HG03280 (cell line): Measurements from ENCODE around the gene FGFR3.

Source experiments
- ATAC-seq: cut with Tn5 transposase; IDR thresholded peaks from one replicate; pipeline ENCODE4 v1.9.1; 2021; ENCODE audit warnings: mild to moderate bottlenecking, moderate library complexity; ENCODE audit not compliant: unreplicated experiment

FGFR3 gene

DNA sequence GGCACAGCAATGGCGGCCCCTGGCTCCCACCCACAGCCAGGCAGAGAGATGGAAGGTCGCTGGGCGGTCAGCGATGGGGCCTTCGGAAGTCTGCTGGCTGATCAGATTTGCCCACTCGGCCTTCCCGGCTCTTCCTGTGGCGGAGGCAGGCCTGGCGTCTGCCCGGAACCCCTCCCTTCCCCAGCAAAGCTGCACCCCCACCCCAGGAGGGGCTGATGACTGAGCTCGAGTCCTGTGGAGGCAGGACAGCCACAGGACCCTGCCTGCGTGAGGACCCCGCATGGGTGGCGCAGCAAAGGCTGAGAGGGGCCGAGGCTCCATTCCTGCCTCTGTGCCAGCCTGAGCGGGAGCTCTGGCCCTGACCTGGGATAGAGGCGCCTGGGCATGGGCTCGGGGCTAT lies 37.0 kb upstream of the FGFR3 start:
- ATAC-seq: no peak

DNA sequence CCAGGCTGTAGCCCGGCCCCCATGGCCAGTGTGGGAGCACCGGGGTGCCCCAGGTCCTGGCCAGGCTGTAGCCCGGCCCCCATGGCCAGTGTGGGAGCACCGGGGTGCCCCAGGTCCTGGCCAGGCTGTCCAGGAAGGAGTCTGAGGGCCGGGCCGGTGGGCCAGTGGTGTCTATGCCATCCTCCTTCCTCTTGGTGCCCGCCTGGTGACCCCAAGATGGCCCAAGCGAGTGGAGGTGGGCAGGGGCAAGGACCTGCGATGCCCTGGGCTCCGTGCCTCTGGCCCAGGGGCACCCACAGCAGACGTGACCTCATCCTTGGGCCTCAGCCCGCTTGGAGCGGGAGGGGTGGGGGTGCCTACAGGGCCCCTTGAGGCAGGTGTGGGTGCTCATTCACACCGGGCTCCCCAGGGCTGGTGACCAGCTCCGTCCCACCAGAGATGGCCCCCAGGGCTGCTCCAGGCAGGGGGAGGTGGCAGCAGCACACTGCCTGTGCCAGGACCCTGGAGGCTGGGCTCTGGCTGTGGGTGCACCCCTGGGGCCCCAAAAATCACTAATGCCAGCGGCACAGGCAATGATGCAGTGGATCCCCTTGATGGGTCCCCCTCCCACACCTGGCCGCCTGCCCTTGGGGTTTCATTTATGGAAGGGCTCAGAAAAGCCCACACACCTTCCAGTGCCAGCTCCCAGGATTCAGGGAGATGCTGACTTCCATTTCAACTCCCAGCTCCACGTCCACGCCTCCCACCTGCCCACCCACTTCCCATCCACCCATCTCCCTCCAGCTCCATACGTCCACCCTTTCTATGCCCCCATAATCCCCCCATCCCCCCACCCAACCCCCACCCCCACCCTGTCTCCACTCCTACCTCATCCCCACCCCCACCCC lies 36.0 kb upstream of the FGFR3 start:
- no peak for ATAC-seq

DNA sequence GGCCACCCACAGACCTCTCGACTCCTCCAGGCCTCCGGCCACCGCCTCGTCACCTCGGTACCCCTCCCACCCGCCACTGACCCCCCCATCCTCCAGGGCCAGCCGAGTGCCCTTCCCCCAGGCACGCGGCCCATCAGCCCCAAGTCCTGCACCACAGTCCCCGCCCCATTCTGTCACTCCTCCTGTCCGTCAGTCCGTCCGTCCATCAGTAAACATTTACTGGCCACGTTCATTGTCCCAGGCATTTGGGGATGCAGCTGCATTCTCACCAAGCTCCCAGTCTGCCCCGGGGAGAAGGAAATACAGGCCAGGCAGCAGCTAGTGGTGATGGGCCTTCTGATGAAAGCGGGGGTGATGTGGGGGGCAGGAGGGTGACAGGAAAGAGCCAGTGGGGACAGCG lies 35.3 kb upstream of the FGFR3 start:
- no peak for ATAC-seq

DNA sequence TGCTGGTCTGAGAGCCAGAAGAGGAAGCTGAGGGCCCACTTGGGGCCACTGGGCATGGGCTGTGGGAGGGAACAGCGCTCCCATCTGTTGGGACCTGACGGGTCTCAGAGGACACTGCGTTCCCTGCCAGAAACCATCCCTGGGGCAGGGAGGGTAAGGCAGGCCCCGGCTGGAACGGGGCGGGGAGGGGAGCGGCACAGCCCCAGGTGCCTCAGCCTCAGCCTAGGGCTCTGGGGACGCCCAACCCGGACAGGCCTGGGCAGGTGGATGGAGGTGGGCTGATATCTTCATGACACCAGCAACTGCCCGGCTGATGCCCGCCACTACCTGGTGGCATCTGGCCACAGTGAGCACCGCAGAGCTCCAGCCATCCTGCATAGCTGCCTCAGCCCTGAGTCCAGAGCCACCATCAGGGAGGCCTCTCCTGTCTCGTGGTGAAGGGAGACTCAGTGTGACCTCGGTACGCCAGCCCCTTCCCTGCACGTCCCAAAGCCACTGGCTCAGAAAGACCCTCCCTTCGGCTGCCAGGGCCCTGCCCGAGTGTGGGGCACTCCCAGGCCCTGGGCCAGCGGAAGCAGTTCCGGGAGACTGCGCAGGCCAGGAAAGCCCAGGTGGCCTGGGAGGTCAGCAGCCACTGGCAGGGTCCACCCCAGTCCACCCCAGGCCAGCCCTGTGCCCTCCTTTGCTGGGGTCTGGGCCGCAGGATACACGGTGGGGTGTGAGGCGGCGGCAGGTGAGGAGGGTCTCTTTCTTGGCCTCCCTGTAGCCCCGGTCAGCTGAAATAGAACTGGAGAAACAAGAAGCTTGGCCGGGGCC lies 34.6 kb upstream of the FGFR3 start:
- no peak for ATAC-seq

DNA sequence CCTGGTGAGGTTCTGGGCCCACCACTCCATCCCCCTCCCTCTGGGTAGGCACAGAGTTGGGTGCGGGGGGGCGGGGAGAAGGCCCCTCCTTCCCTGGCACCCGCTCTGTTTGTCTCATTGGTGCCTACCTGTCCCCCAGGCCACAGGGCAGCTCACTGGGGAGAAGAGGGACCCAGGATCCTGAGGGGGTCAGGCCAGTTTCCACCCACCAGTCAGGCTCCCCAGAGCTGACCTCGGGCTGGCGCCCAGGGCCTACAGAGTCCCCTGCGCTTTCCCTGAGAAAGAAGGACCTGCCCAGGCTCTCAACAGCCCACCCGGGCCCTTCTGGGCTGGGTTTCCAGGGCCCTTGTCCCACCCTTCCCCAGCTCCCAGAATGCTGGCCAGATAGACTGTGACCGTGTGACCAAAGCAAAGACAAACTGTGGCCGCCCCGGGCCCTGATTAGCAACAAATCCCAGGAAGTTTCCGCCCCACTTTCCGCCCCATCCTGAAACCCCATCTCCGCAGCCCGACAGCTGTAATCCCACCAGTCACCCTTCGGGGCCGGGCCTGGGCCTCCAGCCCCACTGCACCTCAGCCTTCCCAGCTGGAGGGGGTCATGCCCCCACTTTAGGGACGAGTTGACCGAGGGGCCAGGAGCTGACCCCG lies 33.8 kb upstream of the FGFR3 start:
- no peak for ATAC-seq

DNA sequence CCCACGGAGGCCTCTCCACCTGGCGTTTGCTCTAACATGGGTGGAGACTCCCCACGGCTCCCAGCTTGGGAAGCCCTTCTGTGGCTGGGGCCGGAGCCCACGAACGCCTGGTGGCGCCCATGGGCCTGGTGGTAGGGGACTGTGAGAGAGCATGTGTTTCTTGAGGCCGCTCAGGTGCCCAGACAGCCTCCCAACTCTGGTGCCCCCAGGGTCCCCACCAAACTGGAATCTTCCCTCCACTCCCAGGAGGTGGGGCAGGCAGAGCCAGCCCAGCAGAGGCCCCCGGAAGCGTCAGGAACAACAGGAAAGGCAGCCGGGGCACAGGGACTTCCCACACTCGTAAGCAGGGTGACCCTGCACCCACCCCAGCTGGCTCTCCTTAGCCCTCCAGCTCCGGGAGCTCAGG lies 33.3 kb upstream of the FGFR3 start:
- no peak for ATAC-seq

DNA sequence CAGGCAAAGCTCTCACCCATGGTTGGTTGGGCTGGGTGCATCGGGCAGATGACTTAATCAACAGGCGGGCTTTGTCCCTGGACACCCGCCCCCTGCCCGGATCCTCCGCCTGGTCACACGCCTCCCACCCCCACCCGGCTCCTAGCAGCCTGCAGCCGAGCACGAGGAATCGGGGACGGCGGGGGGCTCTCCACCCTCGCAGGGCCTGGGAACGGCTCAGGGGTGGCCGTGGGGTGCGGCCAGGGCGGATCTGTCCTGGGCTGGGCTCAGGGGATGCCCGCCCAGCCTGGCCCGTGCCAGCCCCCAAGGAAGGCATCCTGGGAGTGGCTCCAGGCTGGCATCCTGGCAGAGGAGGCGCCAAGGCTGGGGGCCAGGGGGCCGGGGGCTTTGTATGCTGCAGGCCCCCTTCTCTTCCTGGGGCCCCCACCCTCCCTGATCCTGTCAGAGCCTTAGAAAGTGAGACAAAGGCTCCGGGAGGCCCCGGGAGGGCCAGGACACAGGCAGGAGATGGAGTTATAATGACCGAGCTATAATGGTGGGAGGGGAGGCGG lies 32.5 kb upstream of the FGFR3 start:
- no peak for ATAC-seq

DNA sequence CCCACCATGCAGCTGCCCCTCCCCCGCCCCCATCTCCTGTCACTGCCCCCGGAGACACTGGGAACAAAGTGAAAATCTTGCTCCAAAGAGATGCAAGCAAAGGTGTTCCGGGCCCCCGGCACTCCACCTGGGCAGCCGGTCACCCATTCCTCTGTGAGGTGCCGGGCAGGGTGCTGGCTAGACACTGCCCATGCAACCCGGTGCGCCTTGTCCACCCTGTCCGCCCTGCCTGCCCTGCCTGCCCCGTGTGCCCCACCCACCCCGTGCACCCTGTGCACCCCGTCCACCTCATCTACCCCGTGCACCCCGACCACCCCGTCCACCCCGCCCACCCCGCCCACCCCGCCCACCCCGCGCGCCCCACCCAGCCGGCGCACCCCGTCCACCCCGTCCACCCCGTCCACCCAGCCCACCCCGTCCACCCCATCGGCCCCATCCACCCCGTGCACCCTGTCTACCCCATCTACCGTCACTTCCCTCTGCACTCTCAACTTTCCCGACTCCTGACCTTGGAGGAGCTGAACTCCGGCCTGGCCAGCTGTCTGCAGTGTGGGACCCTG lies 31.9 kb upstream of the FGFR3 start:
- ATAC-seq: no peak

DNA sequence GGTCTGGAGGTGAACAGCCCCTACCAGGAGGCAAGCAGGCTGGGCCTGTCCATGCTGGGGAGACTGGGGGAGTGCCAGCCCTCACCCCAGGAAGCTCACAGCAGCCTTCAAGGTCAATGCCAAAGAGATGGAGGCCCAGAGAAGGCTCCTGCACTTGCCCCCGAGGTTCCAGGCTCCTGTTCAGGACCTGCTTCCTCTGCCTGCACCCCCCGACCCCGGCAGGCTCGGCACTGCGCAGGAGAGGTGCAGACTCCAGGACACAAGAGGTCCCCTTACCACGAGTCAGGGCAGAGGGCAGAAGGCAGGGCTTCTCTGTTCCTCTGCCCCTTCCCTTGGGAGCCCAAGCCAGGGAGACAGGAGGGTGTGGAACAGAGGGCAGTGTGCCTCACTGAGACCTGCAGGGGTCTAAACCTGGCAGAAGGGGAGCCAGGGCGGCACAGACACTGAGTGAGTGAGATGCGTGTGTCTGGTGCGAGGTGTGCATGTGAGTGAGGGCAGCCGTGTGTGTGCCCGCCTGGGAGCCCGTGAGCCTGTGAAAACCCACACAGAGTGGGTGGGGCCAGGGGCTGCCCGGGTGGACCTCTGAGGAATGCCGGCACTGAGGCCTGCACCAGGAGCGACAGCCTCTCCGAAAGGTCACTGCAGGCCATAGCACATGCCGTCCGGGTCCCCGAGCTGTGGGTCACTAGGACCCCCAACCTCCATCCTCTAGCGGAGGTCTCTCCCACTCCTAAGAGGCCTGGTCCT lies 30.7 kb upstream of the FGFR3 start:
- ATAC-seq: no peak

DNA sequence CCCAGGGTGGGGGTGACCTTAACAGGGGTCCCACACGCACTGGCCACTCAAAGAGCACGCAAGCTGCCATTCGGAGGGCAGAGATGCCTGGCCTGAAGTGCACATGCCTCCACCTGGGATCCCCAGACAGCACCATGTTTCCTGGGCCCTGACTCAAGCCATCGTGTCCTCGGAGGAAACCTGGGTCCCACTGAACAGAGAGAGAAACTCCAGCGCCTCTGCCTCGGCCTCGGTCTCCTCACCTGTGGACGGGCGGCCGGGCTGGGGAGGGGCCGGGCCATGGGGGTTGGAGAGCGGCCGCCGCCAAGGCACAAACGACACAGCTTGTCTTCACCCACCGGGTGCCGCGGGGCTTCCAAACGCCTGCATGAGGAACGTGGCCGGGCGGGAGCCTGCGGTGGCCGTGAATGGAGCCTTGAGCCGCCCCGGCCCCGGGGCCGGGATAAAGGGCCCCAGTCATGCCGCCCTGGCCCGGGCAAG lies 30.0 kb upstream of the FGFR3 start:
- no peak for ATAC-seq

DNA sequence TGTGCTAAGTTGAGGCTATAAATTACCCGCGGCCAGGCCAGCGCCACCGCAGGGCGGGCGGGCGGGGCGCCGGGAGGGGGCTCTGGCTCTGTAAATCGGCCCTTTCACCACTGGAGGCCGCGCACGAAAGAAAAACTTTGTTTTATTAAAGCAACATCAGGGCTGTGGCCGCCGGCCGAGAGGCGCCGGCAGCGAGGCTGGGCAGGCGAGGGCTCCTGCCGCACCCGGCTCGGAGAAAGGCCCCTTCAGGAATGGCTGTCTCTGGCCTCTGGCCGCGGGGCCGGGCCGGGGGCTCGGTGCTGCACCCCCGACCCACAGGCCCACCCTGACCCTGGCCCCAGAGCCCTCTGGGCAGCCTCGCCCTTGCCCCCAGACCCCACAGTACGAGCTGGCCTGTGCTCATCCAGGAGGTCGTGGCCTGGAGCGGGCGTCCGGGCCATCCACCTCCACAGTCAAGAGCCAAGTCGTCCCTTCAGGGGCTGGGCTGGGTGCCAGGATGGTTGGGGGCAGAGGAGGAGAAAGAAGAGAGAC lies 29.5 kb upstream of the FGFR3 start:
- no peak for ATAC-seq

DNA sequence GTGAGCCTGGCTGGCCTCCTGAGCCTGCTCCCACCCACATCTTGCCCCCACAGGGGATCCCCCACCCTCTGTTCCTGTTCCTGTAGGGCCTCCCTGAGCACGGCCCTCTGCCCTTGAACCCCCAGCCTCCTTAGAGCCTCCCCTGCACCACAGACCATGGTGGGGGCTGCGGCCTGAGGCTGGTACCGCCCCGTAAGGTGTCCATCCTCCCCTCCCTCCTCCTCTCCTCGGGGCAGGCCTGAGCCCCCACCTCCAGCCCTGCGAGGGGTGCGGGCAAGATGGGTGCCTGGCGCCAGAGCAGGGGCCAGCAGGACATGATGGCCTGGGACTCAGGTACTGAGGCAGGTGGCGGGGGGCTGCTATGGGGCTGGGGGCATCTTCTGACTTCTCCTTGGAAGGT lies 28.4 kb upstream of the FGFR3 start:
- ATAC-seq: no peak

DNA sequence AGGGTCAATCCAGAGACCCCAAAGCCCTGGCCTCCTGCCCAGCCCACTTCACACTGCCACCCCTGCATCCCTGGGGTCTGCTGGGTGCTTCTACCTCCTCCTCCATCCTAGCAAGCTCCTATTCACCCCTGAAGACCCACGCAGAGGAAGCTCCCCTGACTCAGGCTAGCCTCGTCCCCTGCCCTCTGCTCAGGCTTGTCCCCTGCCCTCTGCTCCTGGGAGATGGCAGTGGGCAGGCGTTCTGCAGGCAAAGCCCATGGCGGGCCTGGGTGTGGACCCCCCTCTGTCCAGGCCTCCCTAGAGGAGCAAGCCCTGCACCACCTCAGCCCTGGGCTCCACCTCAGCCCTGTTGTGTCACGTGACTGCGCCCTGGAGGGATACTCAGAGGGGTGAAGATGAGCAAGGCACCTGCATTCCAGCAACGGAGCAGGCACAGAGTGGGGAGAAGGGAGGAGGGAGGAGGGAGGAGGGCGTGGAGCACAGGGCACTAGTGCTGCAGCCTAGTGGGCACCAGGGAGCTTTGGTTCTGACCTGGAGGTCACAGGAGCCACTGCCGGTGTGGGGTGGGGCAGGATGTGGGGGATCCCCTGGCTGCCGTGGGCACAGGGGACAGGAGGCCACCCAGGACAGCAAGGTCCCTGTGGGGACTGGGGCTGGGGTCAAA lies 27.6 kb upstream of the FGFR3 start:
- no peak for ATAC-seq

DNA sequence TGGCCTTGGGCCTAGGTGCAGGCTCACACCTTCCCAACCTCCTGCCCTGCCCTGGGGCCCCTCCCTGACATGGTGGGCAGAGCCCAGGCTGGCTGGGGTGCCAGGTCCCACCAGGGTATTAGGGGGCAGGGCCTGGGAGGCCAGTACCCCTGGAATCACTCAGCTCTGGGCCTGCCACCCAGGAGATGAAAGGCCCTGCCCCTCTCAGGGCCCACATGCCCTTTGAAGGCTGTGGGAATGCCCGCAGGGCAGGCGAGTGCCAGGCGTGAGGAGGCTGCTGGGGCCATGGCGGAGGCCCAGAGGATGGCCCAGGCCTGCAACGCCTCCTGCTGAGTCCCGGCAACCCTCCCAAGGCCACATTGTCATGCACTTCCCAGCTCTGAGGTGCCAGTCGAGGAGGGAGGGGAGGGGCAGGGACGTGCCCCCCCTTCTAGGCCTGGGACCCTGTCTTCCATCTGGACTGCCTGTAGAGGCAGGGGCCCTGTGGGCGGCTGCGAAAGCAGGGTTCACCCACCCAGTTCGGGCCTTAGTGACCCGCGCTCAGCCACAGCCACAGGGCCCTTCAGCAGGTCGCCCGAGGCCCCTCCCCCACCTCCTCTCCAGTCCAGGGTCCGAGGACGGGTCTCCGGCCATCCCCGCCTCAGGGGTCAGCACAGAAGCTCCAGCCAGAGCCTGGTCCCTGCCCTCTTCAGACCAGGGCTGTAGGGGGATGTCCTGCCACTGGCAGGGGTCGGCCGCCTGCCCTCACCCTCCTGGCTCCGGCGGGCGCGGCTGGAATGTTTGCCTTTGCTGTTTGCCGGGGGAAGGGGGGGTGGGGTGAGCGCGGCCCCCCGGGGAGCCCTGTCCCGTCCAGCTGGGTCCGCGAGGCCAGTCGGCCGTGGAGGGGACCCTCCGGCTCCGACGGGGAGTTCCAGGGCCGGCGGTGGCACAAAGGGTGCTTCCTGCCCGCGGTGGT lies 26.7 kb upstream of the FGFR3 start:
- ATAC-seq: no peak

DNA sequence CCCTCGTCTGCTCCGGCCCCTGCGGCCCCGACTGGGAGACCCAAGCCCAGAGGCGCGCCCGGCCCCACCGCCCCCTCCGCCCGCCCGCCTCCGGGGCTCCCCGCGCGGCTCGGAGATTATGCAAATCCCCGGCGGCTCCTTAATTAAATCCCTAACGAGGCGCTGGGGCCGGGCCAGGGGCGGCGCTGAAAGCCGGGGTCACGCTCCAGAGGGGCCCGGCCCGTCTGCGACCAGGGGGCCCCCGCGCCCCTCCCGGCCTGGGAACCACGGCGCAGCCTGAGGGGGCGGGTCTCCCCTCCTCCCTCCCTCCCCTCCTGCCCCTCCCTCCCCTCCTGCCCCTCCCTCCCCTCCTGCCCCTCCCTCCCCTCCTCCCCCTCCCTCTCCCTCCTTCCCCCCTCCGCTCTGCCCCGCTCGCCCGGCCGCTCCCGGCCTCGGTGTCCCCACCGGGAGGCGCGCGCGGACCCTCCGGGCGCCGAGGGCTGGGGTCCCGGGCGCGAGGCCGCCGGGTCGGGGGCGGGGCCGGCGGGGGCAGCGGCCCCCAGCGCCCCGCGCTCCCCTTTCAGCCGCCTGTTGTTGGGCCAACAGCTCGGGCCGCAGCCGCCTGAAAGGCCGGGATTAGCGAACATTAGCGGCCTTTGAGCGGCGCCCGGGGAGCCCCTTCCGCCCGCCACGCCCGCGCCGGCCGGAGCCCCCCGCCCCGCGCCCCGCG lies 25.9 kb upstream of the FGFR3 start:
- no peak for ATAC-seq

DNA sequence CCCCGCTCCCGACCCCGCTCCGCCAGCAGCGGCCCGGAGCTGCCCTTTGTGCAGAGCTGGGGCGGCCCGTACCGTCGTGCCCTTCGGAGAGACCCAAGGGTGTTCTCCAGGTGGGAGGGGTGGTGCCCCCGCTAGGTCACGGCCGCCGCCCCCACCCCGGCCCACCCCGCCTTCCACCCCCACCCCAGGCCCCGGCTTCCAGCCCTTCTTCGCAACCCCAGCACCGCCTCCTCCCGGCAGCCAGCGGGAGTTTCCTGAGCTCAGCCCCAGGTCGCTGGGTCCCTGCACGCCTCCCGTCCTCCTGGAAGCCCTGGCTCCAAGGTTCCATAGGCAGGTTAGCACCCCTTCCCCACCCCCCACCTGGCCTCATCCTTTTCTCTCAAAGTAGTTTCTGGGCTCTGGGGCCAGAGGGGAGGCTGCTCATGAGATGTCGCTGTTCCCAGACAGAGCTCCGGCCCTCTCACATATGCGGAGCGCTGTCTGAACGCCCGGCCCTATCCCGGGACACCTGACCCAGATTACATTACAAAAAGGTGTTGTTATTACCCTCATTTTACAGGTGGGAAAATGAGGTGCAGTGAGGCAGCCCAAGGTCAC lies 25.2 kb upstream of the FGFR3 start:
- no peak for ATAC-seq

DNA sequence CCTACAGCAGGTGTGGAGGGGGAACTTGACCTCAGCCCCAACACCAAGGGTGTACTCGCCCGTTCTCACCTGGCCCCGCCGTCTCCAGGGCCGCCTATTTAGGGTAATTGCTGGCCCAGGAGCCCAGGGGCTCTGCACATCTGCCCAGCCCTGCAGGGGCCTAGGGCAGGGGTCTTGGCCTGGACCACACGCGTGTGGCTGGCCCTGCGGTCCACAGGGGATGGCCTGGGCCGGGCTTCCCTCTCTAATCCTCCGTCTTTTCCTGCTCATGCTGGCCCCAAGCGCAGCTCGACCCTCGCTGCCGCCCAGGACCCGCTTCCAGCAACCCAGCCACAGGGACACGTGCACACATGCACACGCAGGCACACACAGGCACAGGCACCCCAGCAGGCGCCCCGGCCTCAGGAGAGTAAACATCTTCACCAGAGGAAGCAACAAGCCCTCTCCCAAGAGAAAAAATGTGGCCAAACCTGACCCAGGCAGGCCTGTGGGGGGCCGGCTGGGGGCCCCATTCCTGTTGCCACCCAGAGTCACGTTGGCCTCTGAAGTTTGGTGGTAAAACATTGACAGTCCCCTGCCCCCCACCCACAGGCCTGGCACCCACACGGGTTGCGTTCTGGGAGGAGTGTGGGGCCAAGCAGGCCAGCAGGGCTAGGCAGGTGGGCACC lies 24.6 kb upstream of the FGFR3 start:
- ATAC-seq: no peak
